NT2/D1 (cell line): ENCODE data around the gene PDE6B.
A peak's percentile ranks its signal among the peaks of the same experiment; 100 is the strongest.

ENCODE experiments used
- DNase-seq: peaks from one replicate; pipeline ENCODE4 v3.0.0-alpha.2; 2011; ENCODE audit warnings: low read depth, low spot score
- H3K27me3 ChIP-seq: 2 replicates; pipeline ENCODE4 v1.6.0; 2011; ENCODE audit warnings: mild to moderate bottlenecking; ENCODE audit not compliant: insufficient read length, insufficient read depth
- H3K36me3 ChIP-seq: 2 replicates; pipeline ENCODE4 v1.6.1; 2011; ENCODE audit warnings: mild to moderate bottlenecking, low read length, mixed read lengths; ENCODE audit not compliant: insufficient read depth, insufficient read length
- H3K4me1 ChIP-seq: 2 replicates; pipeline ENCODE4 v1.5.1; 2011; ENCODE audit not compliant: insufficient read depth, insufficient read length
- H3K4me3 ChIP-seq: 2 replicates; pipeline ENCODE4 v1.5.1; 2011; ENCODE audit warnings: low read depth; ENCODE audit not compliant: insufficient read length
- H3K9ac ChIP-seq: 2 replicates; pipeline ENCODE4 v1.6.0; 2011; ENCODE audit warnings: low read depth; ENCODE audit not compliant: insufficient read length
- H3K9me3 ChIP-seq: 2 replicates; pipeline ENCODE4 v1.5.1; 2011; ENCODE audit warnings: mild to moderate bottlenecking, low read length; ENCODE audit not compliant: insufficient read depth
- SUZ12 ChIP-seq: IDR thresholded peaks from 2 replicates; pipeline ENCODE4 v1.6.1; 2011; ENCODE audit not compliant: insufficient read length, insufficient read depth; ENCODE audit errors: extremely low read depth
- YY1 ChIP-seq: IDR thresholded peaks from 2 replicates; pipeline ENCODE4 v1.6.1; 2011; ENCODE audit not compliant: insufficient read length, insufficient read depth
- ZNF274 ChIP-seq: IDR thresholded peaks from 2 replicates; pipeline ENCODE4 v1.6.1; 2011; ENCODE audit warnings: mild to moderate bottlenecking, low read depth, low read length

PDE6B gene

GRCh38 chr4:699816-700580, 74.6 kb downstream of the PDE6B start:
- Histone ChIP-seq H3K27me3 (peaks cover 4% of the 10 kb centered on the region), H3K9ac (no peak overlapping the region), H3K36me3 (no peaks in the 10 kb centered on the region), H3K9me3 (peaks cover 3% of the 10 kb centered on the region; the same call in 1 of the 2 replicates), H3K4me1 (peaks cover 10% of the 10 kb centered on the region), H3K4me3 (no peak overlapping the region)
- no peak for DNase-seq
- TF ChIP-seq SUZ12 (no peak), YY1 (no peak), ZNF274 (no peak)

- Histone ChIP-seq H3K36me3 (no peaks in the 10 kb centered on the region), H3K27me3 (peaks cover 7% of the 10 kb centered on the region), H3K4me3 (no peak overlapping the region), H3K9ac (no peak overlapping the region), H3K9me3 (no peaks in the 10 kb centered on the region), H3K4me1 (peaks cover 10% of the 10 kb centered on the region)
- no peak for TF ChIP-seq SUZ12
- no peak for TF ChIP-seq ZNF274
- TF ChIP-seq YY1, result no peak
- DNase-seq, result no peak
Measured at GRCh38 chr4:700587-701264, 75.4 kb downstream of the PDE6B start.

GRCh38 chr4:702618-703048, 77.3 kb downstream of the PDE6B start:
- Histone ChIP-seq H3K9ac (no peak overlapping the region), H3K27me3 (peaks cover 7% of the 10 kb centered on the region), H3K4me3 (no peak overlapping the region), H3K4me1 (peaks cover 15% of the 10 kb centered on the region), H3K36me3 (no peaks in the 10 kb centered on the region), H3K9me3 (no peaks in the 10 kb centered on the region)
- no peak for TF ChIP-seq ZNF274
- TF ChIP-seq YY1, result no peak
- no peak for TF ChIP-seq SUZ12
- DNase-seq, result no peak

- Histone ChIP-seq H3K4me1 (peaks cover 16% of the 10 kb centered on the region), H3K9ac (no peak overlapping the region), H3K27me3 (peaks cover 7% of the 10 kb centered on the region), H3K9me3 (no peaks in the 10 kb centered on the region), H3K4me3 (no peak overlapping the region), H3K36me3 (peaks cover 7% of the 10 kb centered on the region)
- TF ChIP-seq YY1 (no peak), SUZ12 (no peak), ZNF274 (no peak)
- no peak for DNase-seq
Measured at GRCh38 chr4:703336-704197, 78.2 kb downstream of the PDE6B start.

- no peak for DNase-seq
- TF ChIP-seq ZNF274 (no peak), YY1 (no peak), SUZ12 (no peak)
- peaks cover 16% of the 10 kb centered on the region for H3K4me1 ChIP-seq
- no peak overlapping the region for H3K9ac ChIP-seq
- peaks cover 7% of the 10 kb centered on the region for H3K27me3 ChIP-seq
- no peak overlapping the region for H3K4me3 ChIP-seq
- H3K36me3 ChIP-seq, result peaks cover 14% of the 10 kb centered on the region
- no peaks in the 10 kb centered on the region for H3K9me3 ChIP-seq
Measured at GRCh38 chr4:704198-704891, 79.0 kb downstream of the PDE6B start.

GRCh38 chr4:704971-705277, 79.6 kb downstream of the PDE6B start:
- H3K4me3 ChIP-seq, result no peak overlapping the region

More at GRCh38 chr4:704971-705277, 79.6 kb downstream of the PDE6B start:
- TF ChIP-seq ZNF274 (no peak), YY1 (no peak)
- peak overlapping the region; percentile 58 for H3K9ac ChIP-seq
- no peaks in the 10 kb centered on the region for H3K9me3 ChIP-seq
- H3K4me1 ChIP-seq, result peaks cover 16% of the 10 kb centered on the region
- H3K36me3 ChIP-seq, result peaks cover 18% of the 10 kb centered on the region
- peaks cover 7% of the 10 kb centered on the region for H3K27me3 ChIP-seq
- DNase-seq, result no peak
